ENCODE data around the gene MRTFA. TPM values are rescaled to one million over a fixed set of nuclear protein-coding genes. Genes with fewer than 3 reads are reported as not detected.
"Not testable (repeated sequence)": the region's sequence is repeated elsewhere in the genome, so short reads cannot be mapped to it uniquely, and the experiment has no call there.

Gene MRTFA
- total RNA-seq, 2 experiments from 2014 or later = 72.5 to 76.3 TPM

DNA sequence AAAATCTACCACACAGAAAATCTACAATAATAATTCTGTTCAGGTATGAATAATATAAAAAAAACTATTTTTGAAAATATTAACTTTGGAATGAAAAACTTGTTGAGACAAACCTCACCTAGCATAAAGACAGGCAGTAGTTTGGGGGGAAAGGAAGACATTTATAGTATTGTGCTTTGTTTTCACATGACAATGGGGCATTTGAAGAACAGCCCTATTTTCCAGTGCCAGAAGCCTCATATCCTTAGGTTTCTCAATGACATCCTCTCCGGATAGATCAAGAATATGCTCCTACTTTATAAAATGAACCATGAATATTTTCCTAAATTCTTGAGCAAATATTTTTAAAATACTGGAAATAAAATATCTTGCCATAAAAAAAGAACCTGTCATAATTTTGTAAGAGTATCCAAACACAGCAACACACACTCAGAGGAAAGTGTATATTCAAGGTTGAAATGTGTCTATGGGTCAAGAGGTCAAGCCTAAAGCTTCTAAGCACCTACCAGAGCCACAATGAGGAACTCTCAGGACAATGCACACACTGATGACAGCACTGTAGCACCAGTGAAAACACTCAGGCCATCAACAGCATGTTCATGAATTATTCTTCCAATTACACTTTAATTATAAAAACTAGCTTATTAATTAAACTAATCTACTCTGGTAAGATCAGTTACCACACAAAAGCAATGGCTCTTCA is 68.7 kb downstream of the MRTFA start:
- DNase-seq = no peak
- ATAC-seq (ENCODE audit: low read depth) = no peak
- Mint-ChIP-seq H3K36me3 (peaks cover 19% of the 10 kb centered on the region), H3K4me1 (peaks cover 2% of the 10 kb centered on the region), H3K27ac (no peak overlapping the region), H3K27me3 (no peaks in the 10 kb centered on the region), H3K4me3 (no peak overlapping the region), H3K9me3 (peaks cover 2% of the 10 kb centered on the region)
- POLR2A ChIA-PET = no interaction called here

DNA sequence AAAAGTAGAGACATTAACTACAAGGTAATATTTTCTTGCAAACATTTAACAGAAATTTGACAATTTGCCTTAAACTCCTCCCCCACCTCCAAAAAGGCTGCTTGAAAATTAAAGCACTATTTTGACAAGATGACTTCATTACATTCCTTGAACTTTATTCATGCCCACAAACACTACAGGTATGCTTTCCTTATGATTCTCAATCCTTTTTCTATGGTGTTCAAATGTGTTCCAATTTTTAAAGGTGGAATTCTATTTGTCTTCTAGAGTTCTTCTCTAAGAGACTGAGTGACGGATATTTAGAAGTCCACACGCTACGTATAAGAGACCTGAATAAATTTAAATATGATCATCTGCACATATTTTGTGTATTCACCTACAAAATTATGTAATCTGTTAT is 69.4 kb downstream of the MRTFA start:
- POLR2A ChIA-PET = no interaction called here
- no peaks in the 10 kb centered on the region for H3K27me3 Mint-ChIP-seq
- no peak overlapping the region for H3K4me3 Mint-ChIP-seq
- peaks cover 15% of the 10 kb centered on the region for H3K36me3 Mint-ChIP-seq
- no peak overlapping the region for H3K27ac Mint-ChIP-seq
- peaks cover 2% of the 10 kb centered on the region for H3K4me1 Mint-ChIP-seq
- no peak for DNase-seq
- H3K9me3 Mint-ChIP-seq = peaks cover 2% of the 10 kb centered on the region
- ATAC-seq (ENCODE audit: low read depth) = no peak

DNA sequence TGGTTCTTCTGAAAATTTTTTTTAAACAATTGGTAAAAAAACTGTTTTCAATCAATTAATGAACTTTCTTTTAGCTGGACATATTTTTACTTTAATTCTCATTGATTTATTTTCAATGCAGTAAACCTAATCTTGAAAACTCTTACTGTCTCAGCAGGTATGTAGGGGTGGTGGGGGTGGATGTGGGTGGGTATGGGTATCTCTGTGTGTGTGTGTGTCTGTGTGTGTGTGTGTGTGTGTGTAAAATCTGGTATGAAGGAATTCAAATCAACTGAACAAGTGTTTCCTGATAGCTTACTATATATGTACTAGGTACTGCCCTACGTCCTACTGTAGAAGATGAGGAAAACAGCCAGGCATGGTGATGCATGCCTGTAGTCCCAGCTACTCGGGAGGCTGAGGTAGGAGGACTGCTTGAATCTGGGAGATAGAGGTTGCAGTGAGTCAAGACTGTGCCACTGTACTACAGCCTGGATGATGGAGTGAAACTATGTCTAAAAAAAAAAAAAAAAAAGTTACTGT is 75.5 kb downstream of the MRTFA start:
- POLR2A ChIA-PET = no interaction called here
- H3K4me1 Mint-ChIP-seq = peaks cover 2% of the 10 kb centered on the region
- no peak overlapping the region for H3K4me3 Mint-ChIP-seq
- H3K9me3 Mint-ChIP-seq = no peaks in the 10 kb centered on the region
- H3K36me3 Mint-ChIP-seq = peaks cover 9% of the 10 kb centered on the region
- ATAC-seq (ENCODE audit: low read depth) (no peak), DNase-seq (no peak)
- H3K27me3 Mint-ChIP-seq = no peaks in the 10 kb centered on the region
- no peak overlapping the region for H3K27ac Mint-ChIP-seq

DNA sequence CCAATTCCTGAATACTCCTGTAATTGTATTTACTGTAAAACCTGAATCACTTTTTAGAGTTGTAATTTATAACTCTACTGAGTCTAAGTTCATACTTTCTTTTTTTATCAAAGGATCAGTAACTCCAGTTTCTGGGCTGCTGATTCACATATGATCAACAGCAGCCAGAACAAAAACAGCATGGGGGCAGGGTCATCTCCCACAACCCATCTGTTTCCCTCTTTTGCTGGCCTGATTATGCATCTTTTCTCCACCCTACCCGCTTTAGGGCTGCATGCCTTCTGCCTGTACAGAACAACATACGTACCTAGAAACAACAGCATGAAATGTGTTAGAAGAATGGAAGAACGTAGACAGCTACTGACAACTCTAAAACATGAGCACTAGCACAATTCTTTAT is 76.0 kb downstream of the MRTFA start:
- no peaks in the 10 kb centered on the region for H3K27me3 Mint-ChIP-seq
- no peaks in the 10 kb centered on the region for H3K9me3 Mint-ChIP-seq
- H3K4me3 Mint-ChIP-seq = no peak overlapping the region
- POLR2A ChIA-PET = no interaction called here
- peaks cover 9% of the 10 kb centered on the region for H3K36me3 Mint-ChIP-seq
- DNase-seq (no peak), ATAC-seq (ENCODE audit: low read depth) (no peak)
- H3K4me1 Mint-ChIP-seq = peaks cover 2% of the 10 kb centered on the region
- H3K27ac Mint-ChIP-seq = no peak overlapping the region

DNA sequence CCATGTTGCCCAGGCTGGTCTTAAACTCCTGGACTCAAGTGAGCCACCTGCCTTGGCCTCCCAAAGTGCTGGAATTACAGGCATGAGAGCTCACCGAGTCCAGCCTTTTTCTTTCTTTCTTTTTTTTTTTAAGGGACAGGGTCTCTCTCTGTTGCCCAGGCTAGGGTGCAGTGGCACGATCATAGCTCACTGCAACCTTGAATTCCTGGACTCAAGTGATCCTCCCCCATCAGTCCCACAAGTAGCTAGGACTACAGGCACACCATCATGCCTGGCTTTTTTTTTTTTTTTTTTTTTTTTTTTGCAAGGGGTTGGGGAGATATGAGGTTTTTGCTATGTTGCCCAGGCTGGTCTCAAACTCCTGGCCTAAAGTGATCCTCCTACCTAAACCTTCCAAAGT is 78.5 kb downstream of the MRTFA start:
- POLR2A ChIA-PET = no interaction called here

DNA sequence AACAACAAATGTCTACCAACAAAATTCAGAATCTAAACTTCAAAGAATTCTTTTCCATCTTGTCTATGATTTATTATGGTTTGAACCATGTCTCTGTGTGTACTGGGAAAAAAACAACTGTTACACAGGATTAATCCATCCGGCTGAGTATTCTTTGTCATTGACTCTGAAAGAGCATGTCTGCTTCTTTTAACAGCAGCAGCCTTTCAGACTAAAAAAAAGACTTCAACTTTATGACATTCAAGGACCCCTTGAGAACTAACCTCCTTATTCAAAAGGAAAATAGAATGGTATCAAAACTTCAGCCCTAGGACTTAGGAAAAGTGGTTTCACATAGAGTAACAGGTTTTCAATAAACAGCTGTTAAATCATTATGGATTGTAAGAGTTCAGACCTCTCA is 79.9 kb downstream of the MRTFA start:
- Mint-ChIP-seq H3K9me3 (peaks cover 18% of the 10 kb centered on the region), H3K27me3 (no peaks in the 10 kb centered on the region), H3K4me1 (peaks cover 8% of the 10 kb centered on the region), H3K36me3 (peaks cover 37% of the 10 kb centered on the region), H3K27ac (no peak overlapping the region), H3K4me3 (no peak overlapping the region)
- DNase-seq (no peak), ATAC-seq (ENCODE audit: low read depth) (no peak)
- POLR2A ChIA-PET = no interaction called here

More for the DNA sequence above, 78.5 kb downstream of the MRTFA start:
- peaks cover 2% of the 10 kb centered on the region for H3K4me1 Mint-ChIP-seq
- H3K27me3 Mint-ChIP-seq = no peaks in the 10 kb centered on the region
- no peak overlapping the region for H3K27ac Mint-ChIP-seq
- H3K4me3 Mint-ChIP-seq = no peak overlapping the region
- H3K9me3 Mint-ChIP-seq = peaks cover 7% of the 10 kb centered on the region
- H3K36me3 Mint-ChIP-seq = peaks cover 24% of the 10 kb centered on the region
- DNase-seq (no peak), ATAC-seq (ENCODE audit: low read depth) (no peak)

DNA sequence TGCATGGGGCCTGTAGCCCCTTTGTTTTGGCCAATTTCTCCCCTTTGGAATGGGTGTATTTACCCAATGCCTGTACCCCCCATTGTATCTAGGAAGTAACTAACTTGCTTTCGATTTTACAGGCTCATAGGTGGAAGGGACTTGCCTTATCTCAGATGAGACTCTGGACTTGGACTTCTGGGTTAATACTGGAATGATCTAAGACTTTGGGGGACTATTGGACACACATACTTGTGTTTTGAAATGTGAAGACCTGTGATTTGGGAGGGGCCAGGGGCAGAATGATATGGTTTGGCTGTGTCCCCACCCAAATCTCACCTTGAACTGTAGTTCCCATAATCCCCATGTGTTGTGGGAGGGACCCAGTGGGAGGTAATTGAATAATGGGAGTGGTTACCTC is 82.5 kb downstream of the MRTFA start:
- H3K9me3 Mint-ChIP-seq = peaks cover 18% of the 10 kb centered on the region
- POLR2A ChIA-PET; H3K4me1 Mint-ChIP-seq; H3K27me3 Mint-ChIP-seq; DNase-seq; H3K4me3 Mint-ChIP-seq; H3K27ac Mint-ChIP-seq; ATAC-seq (ENCODE audit: low read depth): not testable (repeated sequence)
- peaks cover 34% of the 10 kb centered on the region for H3K36me3 Mint-ChIP-seq

DNA sequence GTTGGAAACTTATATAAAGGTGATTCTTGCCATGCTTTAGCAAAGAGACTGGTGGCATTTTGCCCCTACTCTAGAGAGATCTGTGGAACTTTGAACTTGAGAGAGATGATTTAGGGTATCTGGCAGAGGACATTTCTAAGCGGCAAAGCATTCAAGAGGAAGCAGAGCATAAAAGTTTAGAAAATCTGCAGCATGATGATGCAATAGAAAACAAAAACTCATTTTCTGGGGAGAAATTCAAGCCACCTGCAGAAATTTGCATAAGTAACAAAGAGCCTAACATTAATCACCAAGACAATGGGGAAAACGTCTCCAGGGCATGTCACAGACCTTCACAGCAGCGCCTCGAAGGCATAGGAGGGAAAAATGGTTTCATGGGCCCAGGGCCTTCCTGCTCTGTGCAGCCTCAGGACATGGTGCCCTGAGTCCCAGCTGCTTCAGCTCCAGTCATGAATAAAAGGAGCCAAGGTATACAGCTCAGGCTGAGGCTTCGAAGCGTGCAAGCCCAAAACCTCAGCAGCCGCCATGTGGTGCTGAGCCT is 83.4 kb downstream of the MRTFA start:
- H3K27me3 Mint-ChIP-seq = no peaks in the 10 kb centered on the region
- H3K4me3 Mint-ChIP-seq = no peak overlapping the region
- peak overlapping the region; percentile 37 for H3K27ac Mint-ChIP-seq
- POLR2A ChIA-PET = no interaction called here
- peaks cover 8% of the 10 kb centered on the region for H3K4me1 Mint-ChIP-seq
- peaks cover 34% of the 10 kb centered on the region for H3K36me3 Mint-ChIP-seq
- DNase-seq = no peak
- peaks cover 18% of the 10 kb centered on the region for H3K9me3 Mint-ChIP-seq
- no peak for ATAC-seq (ENCODE audit: low read depth)

DNA sequence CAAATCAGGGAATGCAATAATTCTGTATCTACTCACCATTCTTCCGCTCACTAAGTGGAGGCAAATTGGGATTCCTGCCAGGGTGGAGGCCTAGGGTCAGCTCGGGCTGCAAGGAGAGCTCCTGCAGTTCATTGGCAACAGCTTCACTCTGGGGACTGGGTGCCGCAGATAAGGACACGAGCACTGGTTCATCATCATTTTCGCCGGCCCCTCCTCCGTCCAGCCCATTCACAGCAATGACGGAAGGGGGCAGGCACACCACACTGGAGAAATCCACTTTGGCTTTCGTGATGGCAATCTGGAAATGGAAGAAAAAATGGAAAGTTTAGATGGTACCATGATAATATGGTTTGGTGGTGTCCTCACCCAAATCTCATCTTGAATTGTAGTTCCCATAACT is 84.4 kb downstream of the MRTFA start:
- Mint-ChIP-seq H3K36me3 (peaks cover 36% of the 10 kb centered on the region), H3K4me3 (no peak overlapping the region), H3K27me3 (no peaks in the 10 kb centered on the region), H3K4me1 (peaks cover 8% of the 10 kb centered on the region), H3K27ac (no peak overlapping the region), H3K9me3 (peaks cover 18% of the 10 kb centered on the region)
- ATAC-seq (ENCODE audit: low read depth) = no peak
- no peak for DNase-seq
- POLR2A ChIA-PET = no interaction called here

DNA sequence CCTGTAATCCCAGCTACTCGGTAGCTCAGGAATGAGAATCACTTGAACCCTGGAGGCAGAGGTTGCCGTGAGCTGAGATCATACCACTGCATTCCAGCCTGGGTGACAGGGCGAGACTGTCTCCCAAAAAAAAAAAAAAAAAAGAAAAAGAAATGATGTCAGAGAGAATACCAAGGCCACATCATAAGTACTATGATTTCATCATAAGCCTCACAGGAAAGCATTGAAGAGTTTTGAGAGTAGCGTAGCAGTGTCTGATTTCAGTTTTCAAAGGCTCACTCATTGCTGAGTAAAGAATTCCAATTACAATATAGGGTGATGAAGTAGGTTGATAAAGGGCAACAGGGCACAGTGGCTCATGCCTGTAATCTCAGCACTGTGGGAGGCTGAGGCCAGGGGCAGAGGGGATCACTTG is 88.8 kb downstream of the MRTFA start:
- Mint-ChIP-seq H3K27me3 (no peaks in the 10 kb centered on the region), H3K4me3 (no peak overlapping the region), H3K9me3 (peaks cover 8% of the 10 kb centered on the region), H3K36me3 (peaks cover 25% of the 10 kb centered on the region), H3K27ac (no peak overlapping the region), H3K4me1 (peaks cover 3% of the 10 kb centered on the region)
- no peak for ATAC-seq (ENCODE audit: low read depth)
- POLR2A ChIA-PET = no interaction called here
- DNase-seq = no peak

DNA sequence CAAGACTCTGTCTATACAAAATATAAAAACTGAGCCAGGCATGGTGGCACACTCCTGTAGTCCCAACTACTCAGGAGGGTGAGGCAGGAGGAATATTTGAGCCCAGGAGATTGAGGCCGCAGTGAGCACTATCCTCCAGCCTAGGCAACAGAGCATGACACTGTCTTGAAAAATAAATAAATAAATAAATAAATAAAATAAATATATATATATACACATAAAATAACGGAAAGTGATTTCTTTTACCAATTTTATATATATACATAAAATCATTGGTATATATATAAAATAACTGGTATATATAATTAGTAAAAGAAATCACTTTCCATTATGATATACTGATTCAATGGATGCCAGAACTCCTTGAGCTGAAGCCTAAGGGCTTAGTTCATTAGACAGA is 91.8 kb downstream of the MRTFA start:
- DNase-seq = no peak
- H3K27ac Mint-ChIP-seq = no peak overlapping the region
- H3K9me3 Mint-ChIP-seq = no peaks in the 10 kb centered on the region
- H3K27me3 Mint-ChIP-seq = no peaks in the 10 kb centered on the region
- ATAC-seq (ENCODE audit: low read depth) = no peak
- POLR2A ChIA-PET = interaction anchor here (1.7 kb wide), 1 partner anchor 11 kb away, joined by 4 read pairs; no protein-coding TSS in a partner anchor
- peaks cover 10% of the 10 kb centered on the region for H3K4me1 Mint-ChIP-seq
- H3K4me3 Mint-ChIP-seq = no peak overlapping the region
- H3K36me3 Mint-ChIP-seq = peaks cover 11% of the 10 kb centered on the region

DNA sequence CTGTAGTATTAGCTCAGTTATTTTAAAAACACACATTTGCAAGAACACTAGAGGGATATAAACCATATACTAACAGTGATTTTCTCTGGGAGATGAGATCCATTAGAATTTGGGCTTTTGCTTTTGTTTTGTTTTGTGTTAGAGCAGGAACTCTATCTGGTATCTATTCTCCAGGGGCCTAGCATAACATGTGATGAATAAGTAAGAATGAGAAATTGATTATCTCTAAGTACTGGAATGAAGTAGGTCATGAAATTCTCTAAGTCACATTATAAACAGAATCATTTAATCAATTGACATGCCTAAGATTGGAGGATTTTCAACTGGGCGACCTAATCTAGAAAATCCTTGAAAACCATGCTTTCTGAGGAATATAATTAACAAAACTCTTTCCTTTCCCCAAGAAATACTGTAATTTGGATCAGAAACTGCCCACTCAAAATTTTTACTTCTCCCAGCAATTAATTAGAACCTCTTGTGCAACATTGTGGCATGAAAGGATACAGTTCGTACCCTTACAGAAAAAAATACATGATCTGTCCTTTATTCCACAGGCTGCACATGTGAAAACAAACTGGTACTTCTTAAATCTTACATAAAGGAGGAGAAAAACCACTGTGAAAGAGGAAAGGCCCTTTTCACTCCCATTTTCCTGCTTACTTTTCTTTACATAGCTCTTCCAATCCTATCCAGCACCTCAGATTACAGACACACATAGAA is 93.5 kb downstream of the MRTFA start:
- H3K4me3 Mint-ChIP-seq = no peak overlapping the region
- peaks cover 11% of the 10 kb centered on the region for H3K36me3 Mint-ChIP-seq
- no peaks in the 10 kb centered on the region for H3K27me3 Mint-ChIP-seq
- peaks cover 10% of the 10 kb centered on the region for H3K4me1 Mint-ChIP-seq
- H3K9me3 Mint-ChIP-seq = no peaks in the 10 kb centered on the region
- DNase-seq (no peak), ATAC-seq (ENCODE audit: low read depth) (no peak)
- H3K27ac Mint-ChIP-seq = no peak overlapping the region
- POLR2A ChIA-PET = interaction anchor here (1.7 kb wide), 1 partner anchor 9 kb away, joined by 4 read pairs; no protein-coding TSS in a partner anchor

DNA sequence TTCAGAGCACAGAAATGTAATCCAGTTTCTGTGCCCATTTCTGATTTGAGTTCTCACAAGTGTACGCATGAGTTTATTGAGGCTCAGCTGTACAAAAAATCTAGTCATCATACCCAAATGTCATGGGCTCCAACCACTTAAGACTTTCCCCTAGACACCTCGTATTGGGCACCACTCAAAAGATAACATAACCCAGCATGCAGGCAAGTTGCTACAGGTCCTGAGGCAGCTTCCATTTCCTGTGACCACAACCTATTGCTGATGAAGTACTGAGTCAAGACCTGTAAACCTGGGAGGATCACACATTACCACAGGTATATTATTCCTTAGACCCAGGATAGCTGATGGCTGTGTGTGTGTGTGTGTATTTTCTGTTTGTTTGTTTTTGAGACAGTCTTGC is 95.2 kb downstream of the MRTFA start:
- no peak overlapping the region for H3K4me3 Mint-ChIP-seq
- DNase-seq (no peak), ATAC-seq (ENCODE audit: low read depth) (peak; percentile 78)
- H3K27me3 Mint-ChIP-seq = no peaks in the 10 kb centered on the region
- H3K4me1 Mint-ChIP-seq = peaks cover 10% of the 10 kb centered on the region
- H3K9me3 Mint-ChIP-seq = no peaks in the 10 kb centered on the region
- peaks cover 7% of the 10 kb centered on the region for H3K36me3 Mint-ChIP-seq
- POLR2A ChIA-PET = no interaction called here
- H3K27ac Mint-ChIP-seq = peak overlapping the region; percentile 2

DNA sequence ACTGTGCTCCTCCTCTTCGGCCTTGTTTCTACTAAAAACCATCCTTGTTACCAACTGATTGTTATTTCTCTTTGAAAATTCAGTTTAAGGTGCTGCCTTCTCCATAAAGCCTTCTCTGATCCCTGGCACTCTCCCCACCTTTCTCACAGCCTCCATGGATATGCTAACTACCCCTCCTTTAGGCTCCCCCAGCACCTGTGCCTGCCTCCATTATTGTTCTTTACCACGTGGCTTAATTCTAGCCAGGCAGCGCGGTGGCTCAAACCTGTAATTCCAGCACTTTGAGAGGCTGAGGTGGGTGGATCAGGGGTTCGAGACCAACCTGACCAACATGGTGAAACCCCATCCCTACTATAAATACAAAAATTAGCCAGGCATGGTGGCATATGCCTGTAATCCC is 96.3 kb downstream of the MRTFA start:
- no peak overlapping the region for H3K27ac Mint-ChIP-seq
- POLR2A ChIA-PET = no interaction called here
- no peak for DNase-seq
- H3K4me3 Mint-ChIP-seq = no peak overlapping the region
- ATAC-seq (ENCODE audit: low read depth) = no peak
- no peaks in the 10 kb centered on the region for H3K27me3 Mint-ChIP-seq
- no peaks in the 10 kb centered on the region for H3K9me3 Mint-ChIP-seq
- H3K4me1 Mint-ChIP-seq = peaks cover 14% of the 10 kb centered on the region
- peaks cover 7% of the 10 kb centered on the region for H3K36me3 Mint-ChIP-seq

Measured in activated naive CD8-positive, alpha-beta T cell treated with anti-CD3 and anti-CD28 coated beads, Interleukin-2, amount 10 ng/mL, durations not matched to agents 7 days and 5 days (primary cell).